NT2/D1 (cell line): ENCODE results near the gene UBL3.

Experiments used
- YY1 ChIP-seq: IDR thresholded peaks from 2 replicates; pipeline ENCODE4 v1.6.1; 2011; ENCODE audit not compliant: insufficient read length, insufficient read depth
- ZNF274 ChIP-seq: IDR thresholded peaks from 2 replicates; pipeline ENCODE4 v1.6.1; 2011; ENCODE audit warnings: mild to moderate bottlenecking, low read depth, low read length

DNA sequence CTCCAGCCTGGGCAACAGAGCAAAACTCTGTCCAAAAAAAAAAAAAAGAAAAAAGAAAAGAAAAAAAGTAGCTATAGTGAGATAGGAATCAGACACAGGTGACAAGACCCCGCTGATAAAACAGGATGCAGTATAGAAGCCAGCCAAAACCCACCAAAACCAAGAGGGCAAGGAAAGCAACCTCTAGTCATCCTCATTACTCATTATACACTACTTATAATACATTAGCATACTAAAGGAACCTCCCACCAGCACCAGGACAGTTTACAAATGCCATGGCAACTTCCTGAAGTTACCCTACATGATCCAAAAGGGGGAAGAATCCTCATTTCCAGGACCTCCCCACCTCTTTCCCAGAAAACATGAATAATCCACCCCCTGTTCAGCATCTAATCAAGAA, 35.6 kb upstream of the UBL3 start:
- TF ChIP-seq ZNF274 (no peak), YY1 (no peak)
